Duodenal mucosa (tissue), 2 donors: ENCODE results near the gene PRSS57.

ENCODE experiments used
- H3K27ac ChIP-seq: one replicate; pipeline ENCODE4 v1.7.0; 2013; ENCODE audit warnings: low read depth, low read length
- H3K27me3 ChIP-seq, 2 donors: one replicate each; pipeline ENCODE4 v1.7.0; 2013; ENCODE audit warnings: low read length in 2 of 2, control low read depth in 1 of 2; ENCODE audit not compliant: insufficient read depth in 2 of 2, control insufficient read depth in 1 of 2
- H3K36me3 ChIP-seq, 2 donors: one replicate each; pipeline ENCODE4 v1.7.0; 2013; ENCODE audit warnings: low read length in 2 of 2, control low read depth in 1 of 2; ENCODE audit not compliant: insufficient read depth in 2 of 2, control insufficient read depth in 1 of 2
- H3K4me1 ChIP-seq, 2 donors: one replicate each; pipeline ENCODE4 v1.7.0; 2013; ENCODE audit warnings: low read length in 2 of 2, control low read depth in 1 of 2; ENCODE audit not compliant: insufficient read depth in 2 of 2, control insufficient read depth in 1 of 2
- H3K4me3 ChIP-seq, 2 donors: one replicate each; pipeline ENCODE4 v1.7.0; 2013; ENCODE audit warnings: low read length in 2 of 2, low read depth in 1 of 2
- H3K9ac ChIP-seq, 2 donors: one replicate each; pipeline ENCODE4 v1.7.0; 2013; ENCODE audit warnings: low read length in 2 of 2, low read depth in 1 of 2
- H3K9me3 ChIP-seq, 2 donors: one replicate each; pipeline ENCODE4 v1.7.0; 2013; ENCODE audit warnings: low read length in 2 of 2, control low read depth in 1 of 2; ENCODE audit not compliant: control insufficient read depth in 1 of 2

Gene PRSS57

DNA sequence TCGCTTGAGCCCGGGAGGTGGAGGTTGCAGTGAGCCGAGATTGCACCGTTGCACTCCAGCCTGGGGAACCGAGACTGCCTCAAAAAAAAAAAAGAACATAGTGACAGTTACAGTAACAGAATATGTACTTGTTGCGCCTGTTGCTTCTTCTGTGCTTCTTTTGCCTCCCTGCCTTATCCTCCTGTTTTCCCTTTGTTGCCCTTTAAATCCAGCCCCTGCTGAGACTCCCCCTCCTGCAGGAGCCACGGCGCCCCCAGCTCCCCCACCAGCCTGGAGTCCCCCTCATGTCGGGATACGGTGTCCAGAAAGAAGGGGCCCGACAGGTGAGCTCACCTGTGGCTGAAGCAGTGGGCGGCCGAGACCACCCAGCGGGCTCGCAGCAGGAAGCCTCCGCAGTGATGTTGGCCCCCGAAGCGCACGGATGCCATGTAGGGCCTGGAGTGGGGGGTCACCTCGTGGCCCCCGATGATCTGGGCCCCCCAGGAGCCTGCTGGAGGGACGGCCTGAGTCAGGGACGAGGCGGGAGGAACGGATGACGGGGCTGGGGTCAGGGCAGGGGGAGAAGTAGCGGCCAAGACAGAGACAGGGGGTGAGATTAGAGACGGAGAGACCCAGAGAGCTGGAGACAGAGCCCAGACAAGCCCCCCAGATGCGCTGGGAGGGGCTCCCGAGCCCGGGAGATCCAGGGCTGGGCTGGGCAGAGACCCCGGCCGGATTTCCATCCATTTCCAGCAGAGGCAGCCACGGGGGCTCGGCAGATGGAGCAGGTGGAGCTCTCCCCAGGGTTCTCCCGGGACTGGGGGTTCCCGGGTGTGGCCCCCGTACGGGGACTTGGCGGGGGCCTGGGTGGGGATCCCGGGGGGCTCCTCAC lies 536 bp downstream of the PRSS57 start:
- H3K9ac ChIP-seq = no peak overlapping the region
- H3K9me3 ChIP-seq = no peaks in the 10 kb centered on the region
- H3K36me3 ChIP-seq = no peaks in the 10 kb centered on the region
- H3K27ac ChIP-seq = no peak overlapping the region
- no peaks in the 10 kb centered on the region for H3K4me1 ChIP-seq
- no peak overlapping the region for H3K4me3 ChIP-seq
- H3K27me3 ChIP-seq = peaks cover 0 to 4% of the 10 kb centered on the region in 2 donors

DNA sequence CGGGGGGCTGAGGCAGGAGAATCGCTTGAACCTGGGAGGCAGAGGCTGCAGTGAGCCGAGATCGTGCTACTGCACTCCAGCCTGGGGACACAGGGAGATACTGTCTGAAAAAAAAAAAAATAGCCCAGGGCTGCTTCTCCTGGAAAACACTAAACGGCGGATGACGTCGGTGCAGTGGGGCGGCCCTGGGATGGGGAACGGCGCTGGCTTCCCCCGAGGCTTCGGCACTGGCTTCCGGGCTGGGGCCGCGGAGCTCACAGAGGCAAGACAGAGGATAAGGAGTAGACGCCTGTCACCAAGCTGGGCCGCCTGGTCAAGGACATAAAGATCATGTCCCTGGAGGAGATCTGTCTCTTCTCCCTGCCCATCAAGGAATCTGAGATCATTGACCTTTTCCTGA lies 5.0 kb downstream of the PRSS57 start:
- H3K4me3 ChIP-seq = no peak overlapping the region
- H3K4me1 ChIP-seq = no peaks in the 10 kb centered on the region
- no peaks in the 10 kb centered on the region for H3K27me3 ChIP-seq
- H3K9ac ChIP-seq = no peak overlapping the region
- no peaks in the 10 kb centered on the region for H3K36me3 ChIP-seq
- no peaks in the 10 kb centered on the region for H3K9me3 ChIP-seq
- H3K27ac ChIP-seq = no peak overlapping the region

DNA sequence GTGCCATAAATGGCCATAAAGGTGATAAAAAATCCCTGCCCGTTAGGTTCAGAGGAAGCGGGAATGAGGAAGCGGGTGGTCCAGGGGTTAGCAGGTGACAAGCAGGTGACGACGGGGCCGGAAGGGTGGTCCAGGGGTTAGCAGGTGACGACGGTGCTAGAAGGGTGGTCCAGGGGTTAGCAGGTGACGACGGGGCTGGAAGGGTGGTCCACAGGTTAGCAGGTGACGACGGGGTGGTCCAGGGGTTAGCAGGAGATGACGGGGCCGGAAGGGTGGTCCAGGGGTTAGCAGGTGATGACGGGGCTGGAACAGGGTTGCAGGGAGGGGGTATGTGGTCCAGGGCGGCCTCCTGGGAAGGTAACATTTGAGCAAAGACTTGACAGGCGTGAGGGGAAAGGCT lies 6.3 kb downstream of the PRSS57 start:
- Histone ChIP-seq H3K9me3 (no peaks in the 10 kb centered on the region), H3K4me3 (no peak overlapping the region), H3K9ac (no peak overlapping the region)

GRCh38 chr19:688214-688613 lies 7.0 kb downstream of the PRSS57 start:
- H3K4me3 ChIP-seq = no peak overlapping the region
- no peaks in the 10 kb centered on the region for H3K36me3 ChIP-seq
- no peak overlapping the region for H3K9ac ChIP-seq
- H3K9me3 ChIP-seq = no peaks in the 10 kb centered on the region
- no peaks in the 10 kb centered on the region for H3K4me1 ChIP-seq
- H3K27me3 ChIP-seq = no peaks in the 10 kb centered on the region
- H3K27ac ChIP-seq = no peak overlapping the region

More for the DNA sequence above, 6.3 kb downstream of the PRSS57 start:
- no peak overlapping the region for H3K27ac ChIP-seq
- H3K36me3 ChIP-seq = no peaks in the 10 kb centered on the region
- no peaks in the 10 kb centered on the region for H3K27me3 ChIP-seq
- no peaks in the 10 kb centered on the region for H3K4me1 ChIP-seq

DNA sequence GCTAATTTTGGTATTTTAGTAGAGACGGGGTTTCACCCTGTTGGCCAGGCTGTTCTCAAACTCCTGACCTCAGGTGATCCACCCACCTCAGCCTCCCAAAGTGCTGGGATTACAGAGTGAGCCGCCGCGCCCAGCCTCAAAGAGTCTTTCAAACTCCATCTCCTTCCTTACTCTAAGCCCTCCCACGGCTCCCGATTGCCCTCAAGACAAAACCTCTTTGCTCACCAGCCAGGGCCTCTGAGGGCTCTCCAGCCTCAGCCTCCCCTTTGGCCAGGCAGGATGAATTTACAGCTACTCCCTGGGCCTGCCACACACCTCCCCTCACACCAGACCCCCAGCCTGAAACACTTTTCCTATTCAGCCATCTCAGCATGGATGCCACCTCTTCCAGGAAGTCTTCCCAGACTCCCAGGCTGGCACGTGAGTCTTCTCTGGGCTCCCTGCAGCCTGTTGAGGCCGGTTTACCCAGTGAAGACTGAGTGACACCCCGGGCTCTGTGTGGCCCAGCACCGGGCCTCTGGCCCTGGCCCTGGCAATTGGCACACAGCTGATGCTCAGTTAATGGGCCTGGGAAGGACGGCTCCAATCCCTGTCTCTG lies 7.6 kb downstream of the PRSS57 start:
- H3K4me1 ChIP-seq = no peaks in the 10 kb centered on the region
- H3K9me3 ChIP-seq = no peaks in the 10 kb centered on the region
- H3K4me3 ChIP-seq = no peak overlapping the region
- H3K27ac ChIP-seq = no peak overlapping the region
- H3K27me3 ChIP-seq = no peaks in the 10 kb centered on the region
- no peak overlapping the region for H3K9ac ChIP-seq
- no peaks in the 10 kb centered on the region for H3K36me3 ChIP-seq

- H3K36me3 ChIP-seq = no peaks in the 10 kb centered on the region
- no peak overlapping the region for H3K9ac ChIP-seq
- no peaks in the 10 kb centered on the region for H3K27me3 ChIP-seq
- H3K4me3 ChIP-seq = no peak overlapping the region
- H3K27ac ChIP-seq = no peak overlapping the region
- no peaks in the 10 kb centered on the region for H3K9me3 ChIP-seq
- no peaks in the 10 kb centered on the region for H3K4me1 ChIP-seq
Observed at GRCh38 chr19:686589-687297, 8.5 kb downstream of the PRSS57 start.

DNA sequence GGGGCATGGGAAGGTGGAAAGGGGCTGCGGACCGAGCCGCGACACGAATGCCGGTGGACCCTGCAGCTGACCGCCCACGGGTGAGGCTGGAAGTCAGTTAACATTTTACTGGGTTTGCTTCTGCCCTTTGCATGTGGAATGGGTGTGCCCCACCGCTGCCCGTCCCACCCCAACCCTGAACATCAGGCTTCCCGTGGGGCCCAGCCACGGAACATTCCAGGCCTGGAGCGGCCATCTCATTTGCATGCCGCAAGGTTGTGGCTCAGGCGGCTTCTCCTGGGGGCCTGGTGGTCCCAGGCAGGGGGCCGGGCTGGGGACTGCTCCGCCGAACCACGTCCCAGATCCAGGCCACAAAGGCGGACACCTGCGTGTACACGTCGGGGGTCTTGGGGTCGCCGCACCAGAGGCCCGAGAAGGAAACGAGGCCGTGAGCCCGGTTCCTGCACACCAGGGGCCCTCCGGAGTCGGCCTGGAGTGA lies 9.8 kb downstream of the PRSS57 start:
- H3K27ac ChIP-seq = no peak overlapping the region
- no peaks in the 10 kb centered on the region for H3K36me3 ChIP-seq
- no peak overlapping the region for H3K4me3 ChIP-seq
- no peaks in the 10 kb centered on the region for H3K27me3 ChIP-seq
- peaks cover 0 to 3% of the 10 kb centered on the region in 2 donors for H3K4me1 ChIP-seq
- H3K9ac ChIP-seq = no peak overlapping the region
- no peaks in the 10 kb centered on the region for H3K9me3 ChIP-seq

- no peaks in the 10 kb centered on the region for H3K36me3 ChIP-seq
- H3K9me3 ChIP-seq = no peaks in the 10 kb centered on the region
- H3K4me3 ChIP-seq = no peak overlapping the region
- no peak overlapping the region for H3K27ac ChIP-seq
- peaks cover 3 to 4% of the 10 kb centered on the region in 2 donors for H3K27me3 ChIP-seq
- H3K4me1 ChIP-seq = peaks cover 5 to 10% of the 10 kb centered on the region in 2 donors
- no peak overlapping the region for H3K9ac ChIP-seq
Observed at GRCh38 chr19:682678-683320, 12.5 kb downstream of the PRSS57 start.

- Histone ChIP-seq H3K4me1 (peaks cover 6 to 10% of the 10 kb centered on the region in 2 donors), H3K27ac (peak overlapping the region; percentile 3), H3K9ac (peak overlapping the region in 1 of 2 donors; percentile 43), H3K4me3 (peak overlapping the region; percentile 66 to 67), H3K27me3 (peaks cover 9 to 12% of the 10 kb centered on the region in 2 donors), H3K9me3 (no peaks in the 10 kb centered on the region), H3K36me3 (no peaks in the 10 kb centered on the region)
Observed at GRCh38 chr19:681029-682019, 13.9 kb downstream of the PRSS57 start.
